Neuronal stem cell (in vitro differentiated cells): Measurements from ENCODE around the gene CD1D.

ENCODE experiments used
- DNase-seq: peaks from one replicate; pipeline ENCODE4 v3.0.0-alpha.2; 2013; ENCODE audit warnings: low spot score
- H2AFZ ChIP-seq: one replicate; pipeline ENCODE4 v1.6.1; 2013; ENCODE audit warnings: mild to moderate bottlenecking, low read length, inconsistent platforms
- H2AK5ac ChIP-seq: 2 replicates; pipeline ENCODE4 v1.6.1; 2013; ENCODE audit warnings: low read depth, mild to moderate bottlenecking, inconsistent platforms, low read length, moderate library complexity, mixed read lengths
- H2BK120ac ChIP-seq: 2 replicates; pipeline ENCODE4 v1.6.1; 2013; ENCODE audit warnings: low read depth, mild to moderate bottlenecking, inconsistent platforms, low read length, moderate library complexity, mixed read lengths
- H2BK12ac ChIP-seq: one replicate; pipeline ENCODE4 v1.6.1; 2013; ENCODE audit warnings: low read length, inconsistent platforms
- H2BK15ac ChIP-seq: 2 replicates; pipeline ENCODE4 v1.6.1; 2013; ENCODE audit warnings: mild to moderate bottlenecking, low read length, inconsistent platforms, mixed read lengths
- H2BK5ac ChIP-seq: one replicate; pipeline ENCODE4 v1.6.1; 2013; ENCODE audit warnings: inconsistent platforms, mild to moderate bottlenecking, low read length, moderate library complexity
- H3K14ac ChIP-seq: one replicate; pipeline ENCODE4 v1.6.1; 2013; ENCODE audit warnings: low read length, inconsistent platforms
- H3K18ac ChIP-seq: 2 replicates; pipeline ENCODE4 v1.6.1; 2013; ENCODE audit warnings: low read length, inconsistent platforms
- H3K23ac ChIP-seq: 2 replicates; pipeline ENCODE4 v1.6.1; 2013; ENCODE audit warnings: low read depth, mild to moderate bottlenecking, mixed read lengths, low read length, inconsistent platforms; ENCODE audit not compliant: poor library complexity
- H3K27ac ChIP-seq: replicated peaks from 3 replicates; pipeline ENCODE4 v1.5.1; 2013; ENCODE audit warnings: low read length, inconsistent platforms
- H3K27me3 ChIP-seq, 3 experiments: 2 replicates each; pipeline ENCODE4 v1.6.1; 2013; ENCODE audit warnings: low read length in 3 of 3, mild to moderate bottlenecking in 2 of 3, inconsistent platforms in 1 of 3, low read depth in 1 of 3, mixed read lengths in 1 of 3, moderate library complexity in 1 of 3; ENCODE audit not compliant: control insufficient read depth in 3 of 3, insufficient read depth in 3 of 3
- H3K36me3 ChIP-seq, 2 donors: replicated peaks in 1 of 2; 2 replicates each; pipeline ENCODE4 v1.6.1; 2013; ENCODE audit warnings: low read length in 2 of 2; ENCODE audit not compliant: control insufficient read depth in 2 of 2, insufficient read depth in 2 of 2
- H3K4ac ChIP-seq: 2 replicates; pipeline ENCODE4 v1.6.1; 2013; ENCODE audit warnings: inconsistent platforms, mild to moderate bottlenecking, low read length, moderate library complexity
- H3K4me1 ChIP-seq, 2 donors: 1 replicate in 1 of 2; 2 replicates in 1 of 2; pipeline ENCODE4 v1.6.1; 2013; ENCODE audit warnings: low read length in 2 of 2, low read depth in 1 of 2; ENCODE audit not compliant: control insufficient read depth in 2 of 2, insufficient read depth in 1 of 2
- H3K4me2 ChIP-seq: one replicate; pipeline ENCODE4 v1.6.1; 2013; ENCODE audit warnings: mild to moderate bottlenecking, low read length, inconsistent platforms; ENCODE audit not compliant: insufficient read depth, poor library complexity, severe bottlenecking
- H3K4me3 ChIP-seq, 2 donors: 2 replicates each; pipeline ENCODE4 v1.5.1; 2013; ENCODE audit warnings: low read length in 2 of 2, mild to moderate bottlenecking in 2 of 2, inconsistent platforms in 1 of 2, moderate library complexity in 1 of 2
- H3K79me1 ChIP-seq: one replicate; pipeline ENCODE4 v1.6.1; 2013; ENCODE audit warnings: low read depth, mild to moderate bottlenecking, inconsistent platforms, low read length, moderate library complexity
- H3K9ac ChIP-seq: one replicate; pipeline ENCODE4 v1.6.1; 2013; ENCODE audit warnings: mild to moderate bottlenecking, low read depth, low read length, inconsistent platforms; ENCODE audit not compliant: poor library complexity
- H3K9me3 ChIP-seq, 2 donors: replicated peaks in 1 of 2; 2 replicates each; pipeline versions ENCODE3 to v1.6.1; 2013; ENCODE audit warnings: low read length in 2 of 2, mild to moderate bottlenecking in 2 of 2, inconsistent platforms in 1 of 2, low read depth in 1 of 2, mixed read lengths in 1 of 2, moderate library complexity in 1 of 2; ENCODE audit not compliant: control insufficient read depth in 2 of 2, insufficient read depth in 1 of 2
- H4K8ac ChIP-seq: one replicate; pipeline ENCODE4 v1.6.1; 2013; ENCODE audit warnings: low read depth, mild to moderate bottlenecking, inconsistent platforms, low read length, moderate library complexity
- H4K91ac ChIP-seq: one replicate; pipeline ENCODE4 v1.6.1; 2013; ENCODE audit warnings: low read length, low read depth, mild to moderate bottlenecking, inconsistent platforms; ENCODE audit not compliant: poor library complexity
- WGBS, 2 donors: extraction: QIAGEN DNeasy Blood & Tissue Kit; methylation state at CpG; one replicate each; pipeline ENCODE4 v1.1.7; 2013; ENCODE audit warnings: missing lambda C conversion rate in 2 of 2, mixed read lengths in 1 of 2; ENCODE audit not compliant: insufficient read length in 2 of 2, insufficient replicate concordance in 1 of 2; ENCODE audit errors: extremely low coverage in 2 of 2; 5-methylcytosine and 5-hydroxymethylcytosine counted together

Gene CD1D

GRCh38 chr1:158148468-158148867, 32.2 kb upstream of the CD1D start:
- H3K27ac ChIP-seq = no peak overlapping the region
- H3K4me2 ChIP-seq = no peak overlapping the region
- H2AFZ ChIP-seq = no peak overlapping the region
- H2BK15ac ChIP-seq = no peak overlapping the region
- H2BK120ac ChIP-seq = no peak overlapping the region
- H3K4me3 ChIP-seq = no peak overlapping the region
- H3K18ac ChIP-seq = no peak overlapping the region
- no peak overlapping the region for H3K23ac ChIP-seq
- no peak overlapping the region for H3K4ac ChIP-seq
- no peak overlapping the region for H3K14ac ChIP-seq
- peaks cover 0 to 20% (median 0%) of the 10 kb centered on the region in 3 experiments for H3K27me3 ChIP-seq
- H3K4me1 ChIP-seq = peaks cover 0 to 3% of the 10 kb centered on the region in 2 donors
- no peak overlapping the region for H2AK5ac ChIP-seq
- no peaks in the 10 kb centered on the region for H3K9me3 ChIP-seq
- H2BK5ac ChIP-seq = no peak overlapping the region
- H4K8ac ChIP-seq = no peak overlapping the region
- H3K36me3 ChIP-seq = no peaks in the 10 kb centered on the region
- WGBS, 2 donors = no CpG with 5 or more reads among the region's 1 CpG
- no peak for DNase-seq
- H4K91ac ChIP-seq = no peak overlapping the region
- H3K79me1 ChIP-seq = no peaks in the 10 kb centered on the region
- no peak overlapping the region for H2BK12ac ChIP-seq
- H3K9ac ChIP-seq = no peak overlapping the region

DNA sequence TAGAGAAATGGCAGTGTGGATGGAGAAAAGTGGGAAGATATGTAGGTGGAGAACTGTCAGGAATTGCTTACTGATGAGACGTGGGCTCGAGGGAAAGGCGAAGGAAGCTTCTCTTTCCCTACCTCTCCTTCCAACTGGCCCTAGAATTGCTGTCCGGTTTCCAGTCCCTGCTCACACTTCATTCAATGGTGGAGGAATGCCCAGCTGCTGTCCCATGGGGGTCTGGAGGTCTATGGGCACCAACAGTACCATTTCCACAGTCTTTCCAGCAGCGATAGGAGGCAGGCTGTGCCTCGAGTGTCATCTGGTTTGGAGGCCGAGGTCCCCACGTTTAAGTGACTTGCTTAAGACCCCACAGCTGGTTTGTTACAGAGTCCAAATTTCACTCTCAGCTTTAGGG, 31.5 kb upstream of the CD1D start:
- Histone ChIP-seq H3K4me3 (peak overlapping the region; percentile 18 to 42), H3K4ac (no peak overlapping the region), H2BK5ac (no peak overlapping the region), H2BK15ac (no peak overlapping the region), H3K4me2 (peak overlapping the region; percentile 36), H3K36me3 (no peaks in the 10 kb centered on the region), H4K8ac (peak overlapping the region; percentile 77), H3K9me3 (no peaks in the 10 kb centered on the region), H2AK5ac (no peak overlapping the region), H2BK120ac (no peak overlapping the region), H3K27ac (no peak overlapping the region), H3K18ac (peak overlapping the region; percentile 0), H2BK12ac (no peak overlapping the region), H3K79me1 (no peaks in the 10 kb centered on the region), H3K4me1 (peaks cover 0 to 3% of the 10 kb centered on the region in 2 donors), H3K27me3 (peaks cover 0 to 20% (median 0%) of the 10 kb centered on the region in 3 experiments), H3K14ac (no peak overlapping the region), H4K91ac (no peak overlapping the region), H3K9ac (no peak overlapping the region), H2AFZ (peak overlapping the region; percentile 87), H3K23ac (no peak overlapping the region)
- DNase-seq = no peak
- no CpG with 5 or more reads among the region's 8 CpGs for WGBS, 2 donors

DNA sequence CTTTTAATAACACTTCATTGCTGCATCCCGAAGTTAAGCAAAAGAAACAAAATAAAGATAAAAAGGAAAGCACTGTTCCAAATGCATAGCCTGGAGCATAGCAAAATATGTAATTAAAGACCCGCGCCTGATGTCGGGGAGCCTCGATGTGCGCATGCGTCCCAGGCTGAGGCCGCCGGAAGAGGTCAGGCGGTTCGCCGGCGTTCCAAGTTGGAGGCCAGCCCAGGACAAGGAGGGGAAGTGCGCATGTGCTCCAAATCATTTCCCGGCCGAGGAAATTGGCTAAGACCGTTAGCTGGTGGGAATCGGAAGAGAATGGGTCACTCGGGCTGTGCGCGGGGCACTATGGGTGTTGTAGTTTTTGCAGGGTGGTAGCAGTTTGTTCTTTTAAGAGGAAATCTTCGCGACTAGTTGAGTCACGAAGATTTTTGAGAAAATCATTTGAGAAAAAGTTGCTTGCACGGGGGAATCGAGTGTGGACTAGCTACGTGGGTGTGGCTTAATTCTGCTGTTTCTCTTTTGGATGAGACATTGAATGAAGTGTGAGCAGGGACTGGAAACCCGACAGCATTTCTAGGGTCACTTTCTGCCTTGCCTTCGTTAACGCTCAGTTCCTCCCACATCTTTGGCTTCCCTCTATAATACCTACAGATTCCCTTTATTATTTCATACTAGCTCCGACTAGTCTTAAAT, 31.0 kb upstream of the CD1D start:
- H3K36me3 ChIP-seq = no peaks in the 10 kb centered on the region
- no peak overlapping the region for H3K18ac ChIP-seq
- peak overlapping the region; percentile 36 for H3K4me2 ChIP-seq
- no peak overlapping the region for H2AK5ac ChIP-seq
- H3K4ac ChIP-seq = no peak overlapping the region
- no peak overlapping the region for H2BK120ac ChIP-seq
- H3K79me1 ChIP-seq = no peaks in the 10 kb centered on the region
- no peak overlapping the region for H2BK5ac ChIP-seq
- peak overlapping the region; percentile 87 for H2AFZ ChIP-seq
- no peak overlapping the region for H4K8ac ChIP-seq
- no peaks in the 10 kb centered on the region for H3K9me3 ChIP-seq
- H3K4me1 ChIP-seq = peaks cover 0 to 3% of the 10 kb centered on the region in 2 donors
- no peak overlapping the region for H2BK15ac ChIP-seq
- no CpG with 5 or more reads among the region's 31 CpGs for WGBS, 2 donors
- peak overlapping the region in 1 of 2 donors; percentile 18 for H3K4me3 ChIP-seq
- no peak overlapping the region for H2BK12ac ChIP-seq
- no peak overlapping the region for H3K27ac ChIP-seq
- H3K9ac ChIP-seq = no peak overlapping the region
- peak; percentile 84 for DNase-seq
- H4K91ac ChIP-seq = no peak overlapping the region
- H3K23ac ChIP-seq = no peak overlapping the region
- peaks cover 0 to 20% (median 0%) of the 10 kb centered on the region in 3 experiments for H3K27me3 ChIP-seq
- H3K14ac ChIP-seq = no peak overlapping the region

- Histone ChIP-seq H3K4ac (no peak overlapping the region), H3K4me3 (no peak overlapping the region), H2BK5ac (no peak overlapping the region), H2AFZ (peak overlapping the region; percentile 87), H2BK15ac (no peak overlapping the region), H3K23ac (no peak overlapping the region), H3K9ac (no peak overlapping the region), H3K27me3 (peaks cover 0 to 20% (median 0%) of the 10 kb centered on the region in 3 experiments), H3K18ac (no peak overlapping the region), H3K9me3 (no peaks in the 10 kb centered on the region), H3K4me2 (no peak overlapping the region), H2BK12ac (no peak overlapping the region), H3K79me1 (no peaks in the 10 kb centered on the region), H3K36me3 (no peaks in the 10 kb centered on the region), H4K91ac (no peak overlapping the region), H3K27ac (no peak overlapping the region), H3K14ac (no peak overlapping the region), H2AK5ac (no peak overlapping the region), H2BK120ac (no peak overlapping the region), H4K8ac (no peak overlapping the region), H3K4me1 (peaks cover 0 to 3% of the 10 kb centered on the region in 2 donors)
- DNase-seq = no peak
- WGBS, 2 donors = 100% methylated on average over 1 of the region's 1 CpG; no CpG with 5 or more reads in 1 of the 2 donors
Measured at GRCh38 chr1:158150523-158150922, 30.2 kb upstream of the CD1D start.
